ENCODE measurements around the gene IQCN. TPM values are rescaled to one million over a fixed set of nuclear protein-coding genes. Genes with fewer than 3 reads are reported as not detected.
A peak's percentile ranks its signal among the peaks of the same experiment; 100 is the strongest.

IQCN gene
- total RNA-seq, 2 experiments from 2014 or later = 18.1 to 18.7 TPM

- peaks cover 45% of the 10 kb centered on the region for H3K36me3 Mint-ChIP-seq (ENCODE audit: low read depth)
Observed at GRCh38 chr19:18309525-18310064, 35.3 kb upstream of the IQCN start.

GRCh38 chr19:18308948-18309325, 34.7 kb upstream of the IQCN start:
- peaks cover 57% of the 10 kb centered on the region for H3K4me1 ChIP-seq (ENCODE audit: insufficient read depth, low read length)
- H3K4me3 Mint-ChIP-seq = no peak overlapping the region
- ATAC-seq (ENCODE audit: poor library complexity) (no peak), DNase-seq (no peak)
- TF ChIP-seq CTCF (IDR thresholded peaks at IDR 0.05) = no peak
- H3K27me3 Mint-ChIP-seq = no peaks in the 10 kb centered on the region
- intact Hi-C loops (cut with DNase I, micrococcal nuclease) = no loop called here
- H3K9me3 Mint-ChIP-seq = no peaks in the 10 kb centered on the region
- POLR2A ChIA-PET = interaction anchor here (1.1 to 3.4 kb wide), 3 partner anchors 14 to 28 kb away, joined by 3 to 71 read pairs (median 5); partner anchors contain the start of genes JUND and LSM4
- H3K27ac ChIP-seq (ENCODE audit: low read depth in 1 of 2, low read length in 2 of 2) = no peak overlapping the region
- no peak overlapping the region for H3K4me3 ChIP-seq (ENCODE audit: low read length)
- H3K4me1 Mint-ChIP-seq (ENCODE audit: low read depth) = peaks cover 38% of the 10 kb centered on the region
- peaks cover 44% of the 10 kb centered on the region for H3K36me3 Mint-ChIP-seq (ENCODE audit: low read depth)
- H3K27me3 ChIP-seq (ENCODE audit: control insufficient read depth in 1 of 2, insufficient read depth in 2 of 2, low read length in 2 of 2) = no peaks in the 10 kb centered on the region
- H3K9me3 ChIP-seq (ENCODE audit: control insufficient read depth in 1 of 2, insufficient read depth in 1 of 2, low read length in 2 of 2) = peaks cover 0 to 6% of the 10 kb centered on the region in 2 experiments
- CTCF ChIA-PET = interaction anchor here (0.5 to 1.2 kb wide), 2 partner anchors 16 to 30 kb away, joined by 3 to 10 read pairs; no protein-coding TSS in a partner anchor
- H3K36me3 ChIP-seq (ENCODE audit: insufficient read depth, low read length) = peaks cover 47% of the 10 kb centered on the region
- no peak overlapping the region for H3K27ac Mint-ChIP-seq

More at GRCh38 chr19:18309525-18310064, 35.3 kb upstream of the IQCN start:
- Histone ChIP-seq H3K9me3 (ENCODE audit: control insufficient read depth in 1 of 2, insufficient read depth in 1 of 2, low read length in 2 of 2) (peaks cover 0 to 6% of the 10 kb centered on the region in 2 experiments), H3K27me3 (ENCODE audit: control insufficient read depth in 1 of 2, insufficient read depth in 2 of 2, low read length in 2 of 2) (no peaks in the 10 kb centered on the region), H3K27ac (ENCODE audit: low read depth in 1 of 2, low read length in 2 of 2) (peak overlapping the region in 1 of 2 donors; percentile 2), H3K36me3 (ENCODE audit: insufficient read depth, low read length) (peaks cover 52% of the 10 kb centered on the region), H3K4me1 (ENCODE audit: insufficient read depth, low read length) (peaks cover 54% of the 10 kb centered on the region), H3K4me3 (ENCODE audit: low read length) (no peak overlapping the region)
- H3K9me3 Mint-ChIP-seq = no peaks in the 10 kb centered on the region
- no peak overlapping the region for H3K27ac Mint-ChIP-seq
- H3K4me3 Mint-ChIP-seq = no peak overlapping the region
- POLR2A ChIA-PET = interaction anchor here (1.0 to 13.9 kb wide), 4 partner anchors 9 to 29 kb away, joined by 3 to 761 read pairs (median 37); partner anchors contain the start of gene JUND
- no peak for DNase-seq
- no peak for ATAC-seq (ENCODE audit: poor library complexity)
- peaks cover 32% of the 10 kb centered on the region for H3K4me1 Mint-ChIP-seq (ENCODE audit: low read depth)
- no peaks in the 10 kb centered on the region for H3K27me3 Mint-ChIP-seq
- intact Hi-C loops (cut with DNase I, micrococcal nuclease) = no loop called here
- CTCF ChIA-PET = no interaction called here
- no peak for TF ChIP-seq CTCF (IDR thresholded peaks at IDR 0.05)

GRCh38 chr19:18308051-18308947, 34.0 kb upstream of the IQCN start:
- ATAC-seq (ENCODE audit: poor library complexity) (no peak), DNase-seq (no peak)
- Histone ChIP-seq H3K4me1 (ENCODE audit: insufficient read depth, low read length) (peaks cover 63% of the 10 kb centered on the region), H3K9me3 (ENCODE audit: control insufficient read depth in 1 of 2, insufficient read depth in 1 of 2, low read length in 2 of 2) (peaks cover 0 to 6% of the 10 kb centered on the region in 2 experiments), H3K27me3 (ENCODE audit: control insufficient read depth in 1 of 2, insufficient read depth in 2 of 2, low read length in 2 of 2) (no peaks in the 10 kb centered on the region), H3K36me3 (ENCODE audit: insufficient read depth, low read length) (peaks cover 46% of the 10 kb centered on the region), H3K4me3 (ENCODE audit: low read length) (no peak overlapping the region), H3K27ac (ENCODE audit: low read depth in 1 of 2, low read length in 2 of 2) (peak overlapping the region; percentile 53 to 92)
- ChIA-PET CTCF (interaction anchor here (0.5 to 1.2 kb wide), 2 partner anchors 15 to 29 kb away, joined by 3 to 10 read pairs; no protein-coding TSS in a partner anchor), POLR2A (interaction anchor here (1.1 to 3.4 kb wide), 5 partner anchors 9 to 28 kb away, joined by 3 to 71 read pairs (median 9); partner anchors contain the start of genes JUND and LSM4)
- Mint-ChIP-seq H3K4me3 (no peak overlapping the region), H3K27ac (no peak overlapping the region), H3K36me3 (ENCODE audit: low read depth) (peaks cover 43% of the 10 kb centered on the region), H3K4me1 (ENCODE audit: low read depth) (peaks cover 45% of the 10 kb centered on the region), H3K9me3 (no peaks in the 10 kb centered on the region), H3K27me3 (no peaks in the 10 kb centered on the region)
- TF ChIP-seq CTCF (IDR thresholded peaks at IDR 0.05) = no peak
- intact Hi-C loops (cut with DNase I, micrococcal nuclease) = no loop called here

All from CD4-positive, alpha-beta T cell (primary cell).